ENCODE measurements around the gene SNX33.
"Not testable (repeated sequence)": the region's sequence is repeated elsewhere in the genome, so short reads cannot be mapped to it uniquely, and the experiment has no call there.

- not testable (repeated sequence) for TF ChIP-seq CTCF (IDR thresholded peaks at IDR 0.05); EZH2 (IDR thresholded peaks at IDR 0.05; ENCODE audit: borderline replicate concordance, insufficient read depth, low read depth, low read length, poor library complexity, severe bottlenecking)
Measured at GRCh38 chr15:75633922-75634321, 13.8 kb upstream of the SNX33 start.
